Measurements from ENCODE around the gene ORAI2.
"Not testable (repeated sequence)": the region's sequence is repeated elsewhere in the genome, so short reads cannot be mapped to it uniquely, and the experiment has no call there.

ORAI2 gene

GRCh38 chr7:102433219-102434038 is at the start of gene ORAI2:
TSS of gene ORAI2 (plus strand) at chr7:102433575. CDS start at chr7:102438957, 5,382 bp downstream.
- DNase-seq, result no peak

DNA sequence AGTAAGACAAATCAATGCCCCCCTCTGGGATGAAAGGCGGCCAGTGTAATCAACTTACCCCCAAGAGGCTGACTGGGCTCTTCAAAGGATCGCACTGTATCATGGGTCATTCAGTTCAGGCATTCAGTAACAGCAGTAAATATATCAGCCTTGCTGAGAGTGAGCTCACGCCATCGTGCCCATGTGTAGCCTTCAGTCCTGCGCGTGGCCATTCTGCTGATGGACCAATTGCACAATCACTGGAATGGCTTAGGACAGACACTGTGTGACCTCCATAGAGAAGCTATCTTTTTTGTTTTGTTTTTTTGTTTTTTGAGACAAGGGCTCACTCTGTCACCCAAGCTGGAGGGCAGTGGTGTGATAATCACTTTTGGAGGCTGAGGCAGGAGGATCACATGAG is 46.3 kb upstream of the ORAI2 start:
- no peak for DNase-seq

DNA sequence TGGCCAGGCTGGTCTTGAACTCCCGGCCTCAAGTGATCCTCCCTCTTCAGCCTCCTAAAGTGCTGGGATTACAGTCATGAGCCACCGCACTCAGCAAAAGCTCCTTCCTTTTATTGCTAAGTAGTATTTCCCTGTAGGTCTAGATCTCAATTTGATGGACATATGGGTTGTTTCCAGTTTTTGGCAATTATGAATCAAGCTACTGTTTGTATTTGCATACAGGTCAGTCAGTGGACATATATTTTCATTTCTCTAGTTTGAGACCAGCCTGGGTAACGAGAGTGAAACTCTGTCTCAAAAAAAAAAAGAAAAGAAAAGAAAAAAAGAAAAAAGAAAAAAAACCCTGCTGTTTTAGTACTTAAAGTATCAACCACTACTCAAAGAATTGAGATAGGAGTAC is 43.6 kb upstream of the ORAI2 start:
- no peak for DNase-seq

DNA sequence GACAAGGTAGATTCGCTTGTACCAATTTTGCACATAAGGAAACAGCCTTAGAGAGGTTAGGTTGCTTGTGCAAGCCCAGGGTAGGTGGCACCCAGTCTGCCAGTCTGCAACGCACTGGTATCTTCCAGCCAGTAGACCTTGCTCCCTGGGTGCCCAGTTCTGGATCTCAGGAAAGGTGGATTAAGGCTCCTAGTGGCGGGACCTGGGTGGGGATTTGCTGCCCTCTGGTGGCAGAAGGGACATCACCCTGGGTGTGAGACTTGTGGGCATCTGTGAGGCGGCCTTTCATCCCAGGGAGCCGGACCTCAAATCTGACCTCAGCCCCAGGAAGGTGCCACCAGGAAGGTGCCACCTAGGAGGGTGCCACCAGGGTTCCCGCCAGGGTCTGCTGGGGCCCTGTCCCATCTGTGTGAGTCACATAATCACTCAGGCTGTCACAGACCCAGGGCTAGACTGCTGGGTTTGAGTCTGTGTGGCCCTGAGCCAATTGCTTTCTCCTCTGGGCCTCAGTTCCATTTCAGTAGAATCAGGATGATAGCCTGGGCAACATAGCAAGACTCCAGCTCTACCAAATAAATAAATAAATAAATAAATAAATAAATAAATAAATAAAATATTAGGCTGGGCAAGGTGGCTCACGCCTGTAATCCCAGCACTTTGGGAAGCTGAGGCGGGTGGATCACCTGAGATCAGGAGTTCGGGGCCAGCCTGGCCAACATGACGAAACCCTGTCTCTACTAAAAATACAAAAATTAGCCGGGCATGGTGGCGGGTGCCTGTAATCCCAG is 42.5 kb upstream of the ORAI2 start:
- no peak for DNase-seq

DNA sequence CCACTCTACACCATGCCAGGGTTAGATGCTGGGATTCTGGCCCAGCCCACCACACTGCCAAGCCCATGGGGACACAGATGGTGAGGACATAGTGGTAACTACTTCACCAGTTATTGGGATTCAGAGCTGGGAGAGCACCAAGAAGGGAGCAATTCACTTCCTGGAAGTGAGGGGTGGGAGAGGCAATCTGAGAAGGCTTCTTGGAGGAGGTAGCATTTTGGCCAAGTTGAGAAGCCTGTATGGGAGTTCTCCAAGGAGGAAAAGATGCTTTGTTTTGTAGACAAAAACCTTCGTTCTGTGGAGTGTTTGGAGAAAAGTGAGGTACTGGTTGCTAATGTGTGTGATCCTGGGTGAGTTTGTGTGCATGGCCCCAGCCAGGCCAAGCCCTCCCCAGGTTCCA is 41.0 kb upstream of the ORAI2 start:
- DNase-seq, result no peak

DNA sequence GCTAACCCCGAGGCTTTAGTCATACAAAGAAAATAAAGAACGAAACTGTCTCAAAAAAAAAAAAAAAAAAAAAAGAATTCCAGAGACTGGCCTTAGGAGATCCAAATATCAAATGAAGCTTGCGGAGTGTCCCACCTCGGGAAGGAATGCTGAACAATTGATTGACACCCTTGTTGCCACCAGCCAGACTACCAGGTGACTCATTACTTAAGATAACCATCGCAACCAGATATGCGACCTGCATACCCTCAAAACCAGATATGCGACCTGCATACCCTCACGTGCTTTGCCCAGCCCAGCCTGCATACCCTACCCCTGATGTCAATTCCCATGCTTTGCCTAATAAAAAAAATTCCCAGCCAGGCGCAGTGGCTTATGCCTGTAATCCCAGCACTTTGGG is 39.9 kb upstream of the ORAI2 start:
- no peak for DNase-seq

GRCh38 chr7:102395592-102395872 is 37.8 kb upstream of the ORAI2 start:
- no peak for DNase-seq

GRCh38 chr7:102395873-102396709 is 37.3 kb upstream of the ORAI2 start, which contains the start of gene PRKRIP1:
TSS of gene PRKRIP1 (plus strand) at chr7:102396363. CDS start at chr7:102396412, 49 bp downstream.
- peak; percentile 90 for DNase-seq

GRCh38 chr7:102396710-102397019 is 36.7 kb upstream of the ORAI2 start:
- no peak for DNase-seq

GRCh38 chr7:102398543-102398942 is 34.8 kb upstream of the ORAI2 start:
- DNase-seq, result no peak

GRCh38 chr7:102400360-102400759 is 33.0 kb upstream of the ORAI2 start:
- no peak for DNase-seq

DNA sequence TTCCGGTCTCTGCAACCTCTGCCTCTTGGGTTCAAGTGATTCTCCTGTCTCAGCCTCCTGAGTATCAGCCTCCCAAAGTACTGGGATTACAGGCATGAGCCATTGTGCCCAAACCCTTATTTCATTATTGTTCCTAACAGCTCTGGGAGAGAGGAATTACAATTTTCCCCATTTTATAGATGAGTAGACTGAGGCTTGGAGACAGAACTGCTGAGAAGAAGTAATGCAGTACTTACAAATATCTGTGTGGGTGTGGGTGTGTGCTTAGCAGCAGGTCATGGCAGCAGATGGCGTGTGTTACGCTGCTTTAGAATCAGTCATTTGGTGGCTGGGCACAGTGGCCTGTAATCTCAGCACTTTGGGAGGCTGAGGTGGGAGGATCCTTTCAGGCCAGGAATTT is 29.8 kb upstream of the ORAI2 start:
- DNase-seq, result no peak

DNA sequence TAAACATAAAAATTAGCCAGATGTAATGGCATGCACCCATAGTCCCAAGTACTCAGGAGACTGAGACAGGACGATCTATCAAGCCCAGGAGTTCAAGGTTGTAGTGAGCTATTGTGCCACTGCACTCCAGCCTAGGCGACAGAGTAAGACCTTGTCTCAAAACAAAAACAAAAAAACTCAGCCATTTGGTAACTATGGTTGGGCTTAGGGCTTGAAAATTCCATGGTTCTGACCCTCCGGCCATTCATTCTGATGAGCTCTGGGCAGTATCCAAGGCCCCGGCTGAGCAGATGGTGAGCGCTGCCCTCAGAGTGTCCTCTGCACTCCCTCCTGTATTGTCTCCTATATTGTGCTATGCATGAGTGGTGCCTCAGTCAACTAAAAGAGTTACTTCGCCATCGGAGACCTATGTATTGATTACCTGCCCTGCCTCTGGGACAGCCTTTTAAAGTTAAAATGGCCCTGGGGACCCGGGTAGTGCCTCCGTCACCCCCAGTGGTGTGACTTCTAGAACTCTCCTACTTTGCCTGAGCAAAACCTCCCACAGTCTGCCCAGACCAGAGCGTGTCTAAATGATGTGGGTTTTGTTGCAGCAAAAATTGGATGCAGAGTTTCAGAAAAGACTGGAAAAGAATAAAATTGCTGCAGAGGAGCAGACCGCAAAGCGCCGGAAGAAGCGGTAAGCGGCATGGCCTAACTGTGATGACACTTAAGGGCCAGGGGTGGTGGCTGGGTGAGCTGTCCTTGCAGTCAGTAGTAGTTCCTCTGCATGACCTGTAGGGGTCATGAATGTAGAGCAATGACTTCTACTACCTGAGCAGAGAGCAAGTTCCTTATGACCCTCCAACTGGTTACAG is 29.1 kb upstream of the ORAI2 start:
- DNase-seq, result no peak

DNA sequence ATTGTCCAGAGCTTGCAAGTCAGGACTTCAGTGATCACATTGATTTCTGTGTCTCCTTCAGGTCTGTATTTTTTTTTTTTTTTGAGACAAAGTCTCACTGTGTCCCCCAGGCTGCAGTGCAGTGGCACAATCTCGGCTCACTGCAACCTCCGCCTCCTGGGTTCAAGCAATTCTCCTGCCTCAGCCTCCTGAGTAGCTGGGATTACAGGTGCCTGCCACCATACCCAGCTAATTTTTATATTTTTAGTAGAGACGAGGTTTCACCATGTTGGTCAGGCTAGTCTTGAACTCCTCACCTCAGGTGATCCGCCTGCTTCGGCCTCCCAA is 28.6 kb upstream of the ORAI2 start:
- DNase-seq, result not testable (repeated sequence)

- DNase-seq, result no peak
Measured at GRCh38 chr7:102407910-102408309, 25.5 kb upstream of the ORAI2 start.

DNA sequence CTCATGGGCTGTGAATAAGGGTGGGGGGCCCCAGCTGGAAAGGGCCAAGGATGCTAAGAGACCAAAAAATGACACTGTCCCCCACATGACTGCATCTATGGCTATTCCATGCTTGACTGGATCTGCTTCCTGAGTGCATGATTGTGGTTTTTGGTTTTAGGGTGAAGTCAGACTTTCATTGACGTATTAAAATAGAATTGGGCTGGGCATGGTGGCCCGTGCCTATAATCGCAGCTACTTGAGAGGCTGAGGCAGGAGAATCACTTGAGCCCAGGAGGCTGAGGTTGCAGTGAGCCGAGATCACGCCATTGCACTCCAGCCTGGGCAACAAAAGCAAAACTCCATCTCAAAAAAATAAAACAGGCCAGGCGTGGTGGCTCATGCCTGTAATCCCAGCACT is 24.8 kb upstream of the ORAI2 start:
- DNase-seq, result not testable (repeated sequence)

GRCh38 chr7:102409340-102409739 is 24.0 kb upstream of the ORAI2 start:
- DNase-seq, result no peak

GRCh38 chr7:102410123-102410522 is 23.3 kb upstream of the ORAI2 start:
- no peak for DNase-seq

- no peak for DNase-seq
Measured at GRCh38 chr7:102410918-102411317, 22.5 kb upstream of the ORAI2 start.

DNA sequence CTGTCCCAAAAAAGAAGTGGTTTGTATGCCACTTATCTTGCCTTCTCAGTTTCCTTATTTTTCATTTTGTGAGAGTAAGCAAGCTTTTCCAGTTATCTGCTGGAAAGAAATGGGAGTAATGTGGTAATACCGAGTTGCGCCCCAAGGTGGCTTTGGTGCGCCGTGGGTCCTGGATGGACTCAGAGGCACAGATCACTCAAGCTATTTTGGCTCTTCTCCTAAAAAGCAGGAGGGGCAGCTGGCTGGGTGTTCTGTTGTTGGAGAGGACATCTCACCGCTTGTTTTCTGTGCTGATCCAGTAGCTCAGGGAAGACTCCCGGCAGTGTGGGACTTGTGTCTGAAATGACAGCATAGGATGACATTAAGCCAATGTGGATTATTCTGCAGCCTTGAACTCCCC is 20.8 kb upstream of the ORAI2 start:
- no peak for DNase-seq

GRCh38 chr7:102413091-102413490 is 20.3 kb upstream of the ORAI2 start:
- no peak for DNase-seq

DNA sequence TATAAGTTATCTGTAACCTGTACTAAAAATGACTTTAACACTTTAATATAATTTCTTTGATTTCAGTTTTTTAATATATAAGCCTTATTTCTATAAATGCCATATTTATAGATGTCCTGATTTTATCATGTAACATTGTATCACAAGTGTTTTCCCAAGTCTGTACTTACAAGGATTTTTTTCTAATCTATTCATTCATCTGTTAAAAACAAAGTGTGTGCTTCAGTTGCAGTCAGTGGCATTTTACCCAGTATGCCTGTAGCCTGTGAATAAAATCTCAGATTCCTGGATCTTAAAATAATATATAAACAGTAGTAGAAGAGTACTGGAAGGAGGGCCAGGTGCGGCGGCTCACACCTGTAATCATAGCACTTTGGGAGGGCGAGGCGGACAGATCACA is 19.8 kb upstream of the ORAI2 start:
- DNase-seq, result no peak

DNA sequence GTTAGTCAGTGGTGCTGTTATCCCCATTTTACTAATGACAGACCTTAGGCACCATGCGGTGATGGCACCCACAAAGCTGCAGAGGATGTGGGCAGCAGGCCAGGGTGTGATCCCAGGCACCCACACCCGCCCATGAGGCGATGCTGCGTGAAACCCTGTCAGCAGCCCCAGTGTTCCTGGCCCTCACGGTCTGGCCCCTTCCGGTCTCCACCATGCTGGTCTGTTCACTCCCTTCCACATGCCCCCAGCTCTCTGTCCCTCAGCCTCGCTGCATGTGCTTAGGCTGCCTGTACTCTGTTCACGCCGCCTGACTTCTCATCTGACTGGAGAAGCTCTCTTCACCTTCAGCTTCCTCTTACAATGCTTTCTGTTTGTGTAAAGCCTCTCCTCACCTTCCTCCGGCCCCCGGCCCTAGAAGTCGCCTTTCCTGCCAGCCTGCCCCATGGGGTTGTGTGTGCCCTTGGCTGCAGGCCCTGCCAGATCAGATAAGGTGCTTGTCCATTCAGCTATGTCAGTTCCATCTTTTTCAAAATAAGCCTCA is 17.6 kb upstream of the ORAI2 start:
- no peak for DNase-seq
